ENCODE results near the gene EML6. TPM values are rescaled to one million over a fixed set of nuclear protein-coding genes. Genes with fewer than 3 reads are reported as not detected.

EML6 gene
- total RNA-seq, 3 donors from 2014 or later (not counting 1 experiment from before 2014, with no cell fraction given), result 1.7 to 3.2 (median 2.4) TPM

DNA sequence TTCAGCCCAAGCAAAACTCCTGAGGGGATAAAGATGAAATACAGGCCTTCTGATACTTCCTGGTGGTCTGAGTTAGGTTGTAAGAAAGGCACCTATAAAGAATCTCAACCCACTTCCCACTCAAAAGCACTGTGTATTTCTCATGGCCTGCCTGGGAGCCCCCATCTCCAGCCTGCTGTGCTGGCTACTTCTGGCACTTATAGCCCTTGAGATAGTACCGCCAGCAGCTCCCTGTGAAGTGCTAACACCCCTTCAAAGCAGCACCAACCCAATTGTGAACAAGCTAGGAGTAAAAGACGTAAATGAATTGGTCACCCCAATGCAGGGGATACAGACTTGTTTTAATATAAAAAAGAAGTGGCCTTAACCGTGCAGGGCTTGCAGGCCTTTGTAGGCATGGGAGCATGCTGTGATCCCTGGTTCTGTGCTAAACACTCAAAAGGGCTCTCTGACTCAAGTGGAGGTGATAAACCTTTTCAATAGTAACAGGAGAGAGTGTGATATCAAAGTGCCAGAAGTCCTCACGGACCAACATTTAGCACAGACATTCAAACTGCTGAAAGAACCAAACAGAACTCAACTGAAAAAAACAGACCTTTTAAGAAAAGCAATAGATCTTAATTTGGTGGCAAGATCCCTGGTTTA is 246.0 kb downstream of the EML6 start:
- Mint-ChIP-seq H3K36me3 (no peaks in the 10 kb centered on the region), H3K27ac (peak overlapping the region; percentile 67 to 75), H3K9me3 (no peaks in the 10 kb centered on the region), H3K27me3 (ENCODE audit: low read depth in 2 of 2) (no peaks in the 10 kb centered on the region), H3K4me3 (no peak overlapping the region), H3K4me1 (peaks cover 62 to 76% of the 10 kb centered on the region in 2 donors)
- no peak overlapping the region for H3K4me3 ChIP-seq (ENCODE audit: low read length)
- no peaks in the 10 kb centered on the region for H3K27me3 ChIP-seq (ENCODE audit: control insufficient read depth, insufficient read depth, low read length)
- no peaks in the 10 kb centered on the region for H3K9me3 ChIP-seq (ENCODE audit: control insufficient read depth, insufficient read depth, low read length)
- H3K27ac ChIP-seq (ENCODE audit: low read length), result no peak overlapping the region
- 96% methylated on average over 3 of the region's 4 CpGs for WGBS (ENCODE audit: insufficient coverage)
- ATAC-seq (peak in 1 of 3 donors; percentile 41), DNase-seq (no peak)
- no peak for TF ChIP-seq CTCF (IDR thresholded peaks at IDR 0.05)
- peaks cover 11% of the 10 kb centered on the region for H3K36me3 ChIP-seq (ENCODE audit: control insufficient read depth, insufficient read depth, low read length)
- intact Hi-C loops (cut with micrococcal nuclease), result no loop called here
- H3K4me1 ChIP-seq (ENCODE audit: control insufficient read depth, insufficient read depth, low read length), result peaks cover 22% of the 10 kb centered on the region

DNA sequence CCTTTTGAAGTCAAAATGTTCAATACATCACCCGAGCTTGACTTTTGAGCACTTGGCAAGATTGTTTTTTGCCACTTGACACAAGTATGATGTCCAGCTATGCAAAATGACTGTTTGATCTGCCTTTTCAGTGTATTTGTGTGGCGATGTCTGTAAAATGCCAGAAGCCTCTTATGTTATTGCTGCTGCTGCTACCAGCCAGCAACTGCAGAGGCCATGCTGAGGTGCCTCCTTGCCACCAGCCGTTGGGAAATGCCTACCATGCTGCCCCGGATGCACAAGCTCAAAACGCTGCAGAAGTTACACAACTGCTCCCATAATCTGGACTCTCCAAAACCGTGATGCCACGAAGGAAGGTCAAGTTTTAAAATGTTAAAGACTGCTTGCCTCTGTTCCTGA is 246.5 kb downstream of the EML6 start:
- H3K36me3 Mint-ChIP-seq, result no peaks in the 10 kb centered on the region
- TF ChIP-seq CTCF (IDR thresholded peaks at IDR 0.05), result no peak
- peaks cover 20% of the 10 kb centered on the region for H3K4me1 ChIP-seq (ENCODE audit: control insufficient read depth, insufficient read depth, low read length)
- no peaks in the 10 kb centered on the region for H3K9me3 ChIP-seq (ENCODE audit: control insufficient read depth, insufficient read depth, low read length)
- H3K36me3 ChIP-seq (ENCODE audit: control insufficient read depth, insufficient read depth, low read length), result peaks cover 13% of the 10 kb centered on the region
- ATAC-seq (no peak), DNase-seq (no peak)
- H3K9me3 Mint-ChIP-seq, result no peaks in the 10 kb centered on the region
- peak overlapping the region; percentile 67 to 75 for H3K27ac Mint-ChIP-seq
- WGBS (ENCODE audit: insufficient coverage), result 98% methylated on average over 7 of the region's 7 CpGs
- intact Hi-C loops (cut with micrococcal nuclease), result no loop called here
- no peaks in the 10 kb centered on the region for H3K27me3 Mint-ChIP-seq (ENCODE audit: low read depth in 2 of 2)
- H3K27me3 ChIP-seq (ENCODE audit: control insufficient read depth, insufficient read depth, low read length), result no peaks in the 10 kb centered on the region
- no peak overlapping the region for H3K27ac ChIP-seq (ENCODE audit: low read length)
- peaks cover 59 to 76% of the 10 kb centered on the region in 2 donors for H3K4me1 Mint-ChIP-seq
- no peak overlapping the region for H3K4me3 Mint-ChIP-seq
- no peak overlapping the region for H3K4me3 ChIP-seq (ENCODE audit: low read length)

GRCh38 chr2:54975175-54975574 is 251.7 kb downstream of the EML6 start:
- 85% methylated on average over 1 of the region's 2 CpGs for WGBS (ENCODE audit: insufficient coverage)
- Histone ChIP-seq H3K9me3 (ENCODE audit: control insufficient read depth, insufficient read depth, low read length) (no peaks in the 10 kb centered on the region), H3K36me3 (ENCODE audit: control insufficient read depth, insufficient read depth, low read length) (peaks cover 9% of the 10 kb centered on the region), H3K27me3 (ENCODE audit: control insufficient read depth, insufficient read depth, low read length) (no peaks in the 10 kb centered on the region), H3K4me1 (ENCODE audit: control insufficient read depth, insufficient read depth, low read length) (no peaks in the 10 kb centered on the region), H3K4me3 (ENCODE audit: low read length) (no peak overlapping the region), H3K27ac (ENCODE audit: low read length) (no peak overlapping the region)
- TF ChIP-seq CTCF (IDR thresholded peaks at IDR 0.05), result no peak
- Mint-ChIP-seq H3K27me3 (ENCODE audit: low read depth in 2 of 2) (no peaks in the 10 kb centered on the region), H3K4me3 (no peak overlapping the region), H3K27ac (peak overlapping the region; percentile 78 to 79), H3K36me3 (no peaks in the 10 kb centered on the region), H3K9me3 (no peaks in the 10 kb centered on the region), H3K4me1 (peaks cover 53 to 67% of the 10 kb centered on the region in 2 donors)
- ATAC-seq (no peak), DNase-seq (no peak)
- intact Hi-C loops (cut with micrococcal nuclease), result no loop called here
